HepG2 (cell line): ENCODE data around the gene SOAT2.

Source experiments
- CTCF ChIP-seq: sonication (generic); formaldehyde crosslinking; IDR thresholded peaks from 2 replicates; pipeline ENCODE4 v1.5.0; 2020; ENCODE audit warnings: mild to moderate bottlenecking, missing genetic modification reagents, moderate library complexity
- ESRRA ChIP-seq: sonication (generic); formaldehyde crosslinking; IDR thresholded peaks from 2 replicates; pipeline ENCODE4 v1.5.1; 2020; ENCODE audit warnings: mild to moderate bottlenecking, low read depth, missing genetic modification reagents
- GLMP ChIP-seq: sonication (generic); formaldehyde crosslinking; IDR thresholded peaks from 2 replicates; pipeline ENCODE4 v1.9.0; 2021; ENCODE audit warnings: missing genetic modification reagents, mild to moderate bottlenecking, borderline replicate concordance
- MNT ChIP-seq: fragments of 450-650 bp; IDR thresholded peaks from 2 replicates; pipeline ENCODE4 v1.6.1; 2016
- MYC ChIP-seq: sonication (generic); formaldehyde crosslinking; IDR thresholded peaks from 2 replicates; pipeline ENCODE4 v1.9.0; 2021; ENCODE audit warnings: missing genetic modification reagents, borderline replicate concordance
- NR2F6 ChIP-seq, 2 experiments: IDR thresholded peaks; 2 replicates each; pipeline ENCODE4 v1.6.1; 2016; ENCODE audit warnings: antibody characterized with exemption in 1 of 2, mild to moderate bottlenecking in 1 of 2
- PAX8 ChIP-seq: sonication (generic); formaldehyde crosslinking; IDR thresholded peaks from 2 replicates; pipeline ENCODE4 v1.8.0; 2022; ENCODE audit warnings: mild to moderate bottlenecking, missing genetic modification reagents, borderline replicate concordance
- POLR2AphosphoS5 ChIP-seq: IDR thresholded peaks from 2 replicates; pipeline ENCODE4 v1.6.1; 2012; ENCODE audit warnings: low read depth, low read length
- SKI ChIP-seq: fragments of 450-650 bp; IDR thresholded peaks from one replicate; pipeline ENCODE4 v1.6.1; 2018; ENCODE audit warnings: mild to moderate bottlenecking; ENCODE audit not compliant: partially characterized antibody
- SMC3 ChIP-seq: IDR thresholded peaks from 2 replicates; pipeline ENCODE4 v1.6.1; 2011; ENCODE audit warnings: low read length, improper control_type of control experiment
- STAT6 ChIP-seq: sonication (generic); formaldehyde crosslinking; IDR thresholded peaks from 2 replicates; pipeline ENCODE4 v1.4.0; 2020; ENCODE audit warnings: missing genetic modification reagents, mild to moderate bottlenecking, borderline replicate concordance
- ZBTB33 ChIP-seq: sonication (generic); formaldehyde crosslinking; IDR thresholded peaks from 2 replicates; pipeline ENCODE4 v1.4.0; 2020; ENCODE audit warnings: missing genetic modification reagents
- ZNF256 ChIP-seq: sonication (generic); formaldehyde crosslinking; conservative IDR thresholded peaks from 2 replicates; pipeline ENCODE4 v1.4.0; 2020; ENCODE audit warnings: missing genetic modification reagents

GRCh38 chr12:53115112-53115890 is 12.0 kb downstream of the SOAT2 start:
- no peak for TF ChIP-seq STAT6
- TF ChIP-seq SMC3 = no peak
- no peak for TF ChIP-seq ZNF256
- no peak for TF ChIP-seq ZBTB33
- TF ChIP-seq CTCF (CRISPR knock-in tag) = no peak
- TF ChIP-seq GLMP (CRISPR knock-in tag) = no peak
- no peak for TF ChIP-seq MYC (CRISPR knock-in tag)
- TF ChIP-seq SKI = no peak
- no peak for TF ChIP-seq MNT
- no peak for TF ChIP-seq PAX8
- TF ChIP-seq NR2F6 (IDR thresholded peaks at IDR 0.05) = no peak
- TF ChIP-seq NR2F6 (CRISPR knock-in tag; IDR thresholded peaks at IDR 0.05) = no peak
- no peak for TF ChIP-seq POLR2AphosphoS5
- TF ChIP-seq ESRRA (CRISPR knock-in tag) = no peak
